Measurements from ENCODE around the gene BMF.
"Not testable (repeated sequence)": the region's sequence is repeated elsewhere in the genome, so short reads cannot be mapped to it uniquely, and the experiment has no call there.

The BMF gene

GRCh38 chr15:40108855-40109735 is at the start of gene BMF:
BMF (minus strand) TSS chr15:40108879; CDS start chr15:40106086, 2,793 bp downstream.
- H3K4me1 Mint-ChIP-seq (ENCODE audit: low read depth): peaks cover 52% of the 10 kb centered on the region
- peaks cover 11% of the 10 kb centered on the region for H3K27me3 Mint-ChIP-seq
- H3K27ac Mint-ChIP-seq: peak within 1 kb of the TSS; percentile 36
- no peaks in the 10 kb centered on the region for H3K36me3 Mint-ChIP-seq (ENCODE audit: low read depth)
- peak within 1 kb of the TSS; percentile 83 for H3K4me3 Mint-ChIP-seq
- no peaks in the 10 kb centered on the region for H3K9me3 Mint-ChIP-seq

- Mint-ChIP-seq H3K9me3 (no peaks in the 10 kb centered on the region), H3K4me3 (no peak overlapping the region), H3K27ac (no peak overlapping the region), H3K36me3 (ENCODE audit: low read depth) (no peaks in the 10 kb centered on the region), H3K27me3 (no peaks in the 10 kb centered on the region), H3K4me1 (ENCODE audit: low read depth) (no peaks in the 10 kb centered on the region)
Measured at GRCh38 chr15:40157778-40158447, 49.2 kb upstream of the BMF start.

GRCh38 chr15:40155270-40155910 is 46.7 kb upstream of the BMF start:
- Mint-ChIP-seq H3K9me3 (no peaks in the 10 kb centered on the region), H3K4me3 (no peak overlapping the region), H3K4me1 (ENCODE audit: low read depth) (no peaks in the 10 kb centered on the region), H3K36me3 (ENCODE audit: low read depth) (no peaks in the 10 kb centered on the region), H3K27me3 (peaks cover 5% of the 10 kb centered on the region), H3K27ac (no peak overlapping the region)

GRCh38 chr15:40154821-40155220 is 46.1 kb upstream of the BMF start:
- H3K36me3 Mint-ChIP-seq (ENCODE audit: low read depth); H3K27me3 Mint-ChIP-seq; H3K27ac Mint-ChIP-seq; H3K4me1 Mint-ChIP-seq (ENCODE audit: low read depth); H3K4me3 Mint-ChIP-seq; H3K9me3 Mint-ChIP-seq: not testable (repeated sequence)

GRCh38 chr15:40151991-40152390 is 43.3 kb upstream of the BMF start:
- H3K27ac Mint-ChIP-seq: no peak overlapping the region
- H3K4me1 Mint-ChIP-seq (ENCODE audit: low read depth): no peaks in the 10 kb centered on the region
- no peaks in the 10 kb centered on the region for H3K36me3 Mint-ChIP-seq (ENCODE audit: low read depth)
- H3K4me3 Mint-ChIP-seq: no peak overlapping the region
- no peaks in the 10 kb centered on the region for H3K9me3 Mint-ChIP-seq
- peaks cover 7% of the 10 kb centered on the region for H3K27me3 Mint-ChIP-seq

- H3K4me3 Mint-ChIP-seq: no peak overlapping the region
- no peaks in the 10 kb centered on the region for H3K9me3 Mint-ChIP-seq
- no peak overlapping the region for H3K27ac Mint-ChIP-seq
- no peaks in the 10 kb centered on the region for H3K36me3 Mint-ChIP-seq (ENCODE audit: low read depth)
- H3K4me1 Mint-ChIP-seq (ENCODE audit: low read depth): no peaks in the 10 kb centered on the region
- H3K27me3 Mint-ChIP-seq: peaks cover 7% of the 10 kb centered on the region
Measured at GRCh38 chr15:40151499-40151898, 42.8 kb upstream of the BMF start.

GRCh38 chr15:40150163-40150925 is 41.7 kb upstream of the BMF start:
- Mint-ChIP-seq H3K4me1 (ENCODE audit: low read depth) (no peaks in the 10 kb centered on the region), H3K4me3 (no peak overlapping the region), H3K9me3 (no peaks in the 10 kb centered on the region), H3K27ac (no peak overlapping the region), H3K27me3 (peaks cover 7% of the 10 kb centered on the region), H3K36me3 (ENCODE audit: low read depth) (no peaks in the 10 kb centered on the region)

GRCh38 chr15:40149339-40149738 is 40.7 kb upstream of the BMF start:
- Mint-ChIP-seq H3K4me1 (ENCODE audit: low read depth) (no peaks in the 10 kb centered on the region), H3K9me3 (no peaks in the 10 kb centered on the region), H3K27me3 (peaks cover 7% of the 10 kb centered on the region), H3K27ac (no peak overlapping the region), H3K36me3 (ENCODE audit: low read depth) (no peaks in the 10 kb centered on the region), H3K4me3 (no peak overlapping the region)

- H3K27ac Mint-ChIP-seq: no peak overlapping the region
- no peaks in the 10 kb centered on the region for H3K9me3 Mint-ChIP-seq
- no peaks in the 10 kb centered on the region for H3K4me1 Mint-ChIP-seq (ENCODE audit: low read depth)
- no peak overlapping the region for H3K4me3 Mint-ChIP-seq
- no peaks in the 10 kb centered on the region for H3K36me3 Mint-ChIP-seq (ENCODE audit: low read depth)
- H3K27me3 Mint-ChIP-seq: peaks cover 3% of the 10 kb centered on the region
Measured at GRCh38 chr15:40146037-40146436, 37.4 kb upstream of the BMF start.

GRCh38 chr15:40142428-40142827 is 33.7 kb upstream of the BMF start:
- Mint-ChIP-seq H3K4me3 (no peak overlapping the region), H3K36me3 (ENCODE audit: low read depth) (no peaks in the 10 kb centered on the region), H3K4me1 (ENCODE audit: low read depth) (no peaks in the 10 kb centered on the region), H3K27ac (no peak overlapping the region), H3K9me3 (no peaks in the 10 kb centered on the region), H3K27me3 (no peaks in the 10 kb centered on the region)

- not testable (repeated sequence) for H3K27ac Mint-ChIP-seq; H3K4me1 Mint-ChIP-seq (ENCODE audit: low read depth); H3K27me3 Mint-ChIP-seq
Measured at GRCh38 chr15:40138201-40138570, 29.5 kb upstream of the BMF start.

GRCh38 chr15:40137303-40138200 is 28.9 kb upstream of the BMF start:
- no peaks in the 10 kb centered on the region for H3K36me3 Mint-ChIP-seq (ENCODE audit: low read depth)
- H3K4me3 Mint-ChIP-seq: no peak overlapping the region
- H3K9me3 Mint-ChIP-seq: no peaks in the 10 kb centered on the region
- H3K27me3 Mint-ChIP-seq: no peaks in the 10 kb centered on the region
- no peaks in the 10 kb centered on the region for H3K4me1 Mint-ChIP-seq (ENCODE audit: low read depth)
- H3K27ac Mint-ChIP-seq: no peak overlapping the region

More at GRCh38 chr15:40138201-40138570, 29.5 kb upstream of the BMF start:
- H3K36me3 Mint-ChIP-seq (ENCODE audit: low read depth); H3K4me3 Mint-ChIP-seq; H3K9me3 Mint-ChIP-seq: not testable (repeated sequence)

- no peaks in the 10 kb centered on the region for H3K4me1 Mint-ChIP-seq (ENCODE audit: low read depth)
- H3K27me3 Mint-ChIP-seq: no peaks in the 10 kb centered on the region
- no peak overlapping the region for H3K27ac Mint-ChIP-seq
- H3K36me3 Mint-ChIP-seq (ENCODE audit: low read depth): no peaks in the 10 kb centered on the region
- H3K4me3 Mint-ChIP-seq: no peak overlapping the region
- H3K9me3 Mint-ChIP-seq: no peaks in the 10 kb centered on the region
Measured at GRCh38 chr15:40136470-40137302, 28.0 kb upstream of the BMF start.
